LoVo (cell line): Measurements from ENCODE around the gene SLC25A24.
"Not testable (repeated sequence)": the region's sequence is repeated elsewhere in the genome, so short reads cannot be mapped to it uniquely, and the experiment has no call there.

Experiments
- DNase-seq: peaks from one replicate; pipeline ENCODE4 v3.0.0-alpha.2; 2016; ENCODE audit warnings: low spot score

SLC25A24 gene

GRCh38 chr1:108133148-108133547, 67.0 kb downstream of the SLC25A24 start:
- not testable (repeated sequence) for DNase-seq

GRCh38 chr1:108132367-108132766, 67.8 kb downstream of the SLC25A24 start:
- not testable (repeated sequence) for DNase-seq

GRCh38 chr1:108131281-108131680, 68.9 kb downstream of the SLC25A24 start:
- not testable (repeated sequence) for DNase-seq

- DNase-seq: no peak
Measured at GRCh38 chr1:108130794-108131193, 69.3 kb downstream of the SLC25A24 start.

GRCh38 chr1:108129999-108130398, 70.1 kb downstream of the SLC25A24 start:
- no peak for DNase-seq

- DNase-seq: peak; percentile 79
Measured at GRCh38 chr1:108125312-108126138, 74.6 kb downstream of the SLC25A24 start.

- DNase-seq: no peak
Measured at GRCh38 chr1:108124622-108125311, 75.4 kb downstream of the SLC25A24 start.

- no peak for DNase-seq
Measured at GRCh38 chr1:108124023-108124422, 76.1 kb downstream of the SLC25A24 start.

GRCh38 chr1:108121358-108122143, 78.6 kb downstream of the SLC25A24 start:
- DNase-seq: no peak

GRCh38 chr1:108120163-108120562, 80.0 kb downstream of the SLC25A24 start:
- DNase-seq: no peak

GRCh38 chr1:108119500-108119899, 80.6 kb downstream of the SLC25A24 start:
- DNase-seq: no peak

- no peak for DNase-seq
Measured at GRCh38 chr1:108117945-108118902, 81.9 kb downstream of the SLC25A24 start.

GRCh38 chr1:108117237-108117636, 82.9 kb downstream of the SLC25A24 start:
- no peak for DNase-seq

GRCh38 chr1:108114033-108114599, 86.0 kb downstream of the SLC25A24 start:
- no peak for DNase-seq

GRCh38 chr1:108113496-108113895, 86.6 kb downstream of the SLC25A24 start:
- no peak for DNase-seq

GRCh38 chr1:108109295-108109973, 90.7 kb downstream of the SLC25A24 start:
- DNase-seq: no peak

GRCh38 chr1:108108119-108108518, 92.0 kb downstream of the SLC25A24 start:
- no peak for DNase-seq

GRCh38 chr1:108107658-108108057, 92.5 kb downstream of the SLC25A24 start:
- no peak for DNase-seq

- no peak for DNase-seq
Measured at GRCh38 chr1:108106775-108107174, 93.4 kb downstream of the SLC25A24 start.

GRCh38 chr1:108100148-108100547, 100.0 kb downstream of the SLC25A24 start:
- no peak for DNase-seq
